Activated gamma-delta T cell treated with Interleukin-2 at 50 U/mL for 16 hours (primary cell): ENCODE measurements around the gene ZNF598.

Experiments used
- DNase-seq: peaks from one replicate; pipeline ENCODE4 v3.0.0-alpha.2; 2020

Gene ZNF598

GRCh38 chr16:2005646-2006045 is 4.0 kb downstream of the ZNF598 start:
- DNase-seq = no peak

GRCh38 chr16:2004795-2005517 is 4.7 kb downstream of the ZNF598 start:
- no peak for DNase-seq

DNA sequence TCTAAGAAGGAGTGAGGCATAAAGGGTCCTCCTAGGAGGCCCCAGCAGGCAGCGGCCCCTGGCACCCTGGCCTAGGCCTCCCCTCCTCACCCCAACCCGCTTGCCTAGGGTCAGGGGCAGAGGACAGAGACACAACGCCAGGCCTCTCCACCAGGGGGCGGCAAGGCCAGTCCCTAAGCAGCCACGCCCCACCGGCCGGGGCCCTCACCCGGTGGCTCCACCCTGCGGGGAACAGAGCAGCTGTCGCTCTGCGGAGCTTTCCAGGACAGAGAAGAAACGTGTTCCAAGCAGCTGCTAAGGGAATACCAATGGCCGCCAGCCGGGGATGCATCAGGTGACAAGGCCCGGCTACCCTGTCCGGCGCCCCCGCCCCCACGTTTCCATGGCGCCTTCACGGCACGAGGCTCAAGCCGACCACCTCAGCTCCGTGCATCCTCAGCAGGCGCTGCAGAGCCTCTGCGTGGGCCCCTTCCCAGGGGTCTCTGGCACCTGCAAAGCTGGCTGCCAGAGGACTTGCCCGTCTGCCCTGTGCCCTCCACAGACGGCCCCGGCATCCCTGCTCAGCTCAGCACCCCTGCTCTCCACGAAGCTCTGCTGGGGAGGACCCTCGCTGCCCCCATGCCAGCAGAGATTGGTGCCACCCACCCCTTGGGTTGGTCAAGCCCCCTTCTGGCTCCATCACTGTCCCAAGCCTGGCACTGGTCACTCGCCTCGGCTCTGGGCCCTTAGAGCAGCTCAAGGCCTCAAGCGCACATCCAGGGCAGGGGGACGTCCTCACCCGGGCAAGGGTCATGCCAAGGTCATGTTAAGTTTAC is 5.6 kb downstream of the ZNF598 start:
- peak; percentile 85 for DNase-seq

DNA sequence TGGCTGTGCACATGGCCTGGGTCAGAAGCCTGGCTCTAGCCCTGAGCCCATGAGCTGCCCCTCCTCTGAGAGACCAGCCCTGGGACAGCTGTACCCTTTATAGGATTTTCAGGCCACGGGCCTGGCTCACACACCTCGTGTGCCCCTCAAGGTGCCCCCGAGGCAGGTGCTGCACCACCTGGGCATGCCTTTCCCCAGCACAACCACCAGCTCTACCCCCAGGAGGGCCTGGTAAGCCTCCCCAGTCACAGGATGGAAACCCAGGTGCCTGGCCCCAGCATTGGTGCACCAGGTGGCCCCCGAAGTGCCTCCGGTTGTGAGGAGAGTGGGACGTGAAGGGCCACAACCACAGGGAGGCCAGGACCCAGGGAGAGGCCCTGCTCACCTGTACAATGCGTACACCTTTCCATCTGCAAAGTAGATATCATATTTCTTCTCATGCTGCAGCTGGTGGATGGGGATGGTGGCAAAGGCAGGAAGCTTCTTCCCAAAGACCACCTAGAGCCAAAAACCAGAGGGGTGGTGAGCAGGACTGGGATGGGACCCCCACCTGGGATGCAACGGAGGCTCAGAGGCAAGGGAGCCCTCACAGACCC is 6.3 kb downstream of the ZNF598 start:
- DNase-seq = no peak

DNA sequence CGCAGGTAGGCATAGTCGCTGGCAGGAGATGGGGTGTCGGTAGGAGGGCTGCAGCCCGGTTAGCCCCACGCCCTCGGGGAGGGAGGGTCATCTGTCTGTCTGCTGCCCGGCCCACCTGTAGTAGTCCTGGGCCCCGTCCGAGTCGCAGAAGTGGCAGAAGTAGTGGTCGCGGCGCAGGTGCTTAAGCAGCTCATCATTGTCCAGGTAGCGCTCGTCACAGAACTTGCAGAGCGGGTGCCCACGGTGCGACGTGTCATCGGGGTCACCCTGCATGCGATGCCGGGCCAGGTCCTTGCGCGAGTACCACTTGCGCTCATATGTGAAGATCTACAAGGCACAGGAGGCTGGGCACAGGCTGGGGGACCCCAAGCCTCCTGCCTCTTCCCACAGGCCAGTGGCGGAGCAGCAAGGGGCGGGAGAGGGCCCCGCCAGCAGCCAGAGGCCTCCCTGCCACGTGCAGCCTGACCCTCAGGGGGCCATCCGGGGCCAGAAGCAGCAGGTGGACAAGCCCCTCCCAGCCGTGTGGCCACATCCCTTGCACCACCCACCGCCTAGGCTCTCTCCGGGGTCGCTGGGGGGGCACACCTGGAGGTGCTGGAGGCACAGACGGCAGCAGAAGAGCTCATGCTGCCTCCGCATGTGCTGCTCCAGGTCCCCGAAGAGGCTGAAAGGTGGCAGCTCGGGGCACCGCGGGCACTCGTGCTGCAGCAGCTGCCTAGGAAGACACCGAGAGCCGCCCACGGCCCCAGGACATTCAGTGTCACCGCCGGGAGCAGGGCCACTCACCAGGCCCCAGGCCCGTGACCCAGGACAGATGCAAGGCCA is 7.0 kb downstream of the ZNF598 start:
- DNase-seq = no peak

GRCh38 chr16:2001456-2002355 is 7.9 kb downstream of the ZNF598 start:
- DNase-seq = no peak

DNA sequence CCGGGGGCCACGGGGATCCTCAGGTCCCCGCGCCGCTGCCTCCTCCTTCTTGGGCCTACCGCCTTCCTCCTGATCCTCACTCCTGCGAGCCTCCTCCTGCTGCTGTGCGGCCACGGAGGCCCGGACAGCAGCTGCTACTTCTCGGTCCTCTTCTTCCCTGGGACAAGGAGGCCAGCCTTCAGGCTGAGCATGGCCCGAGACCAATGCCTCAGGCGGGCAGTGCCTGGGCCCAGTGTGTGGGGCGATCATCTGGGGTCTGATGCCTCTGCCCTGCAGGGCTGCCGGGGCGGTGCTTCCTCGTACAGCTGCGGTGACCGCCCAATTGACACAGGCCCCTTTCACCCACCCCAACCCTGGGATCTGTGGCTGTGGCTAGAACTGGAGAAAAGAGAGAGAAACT is 8.6 kb downstream of the ZNF598 start:
- no peak for DNase-seq

DNA sequence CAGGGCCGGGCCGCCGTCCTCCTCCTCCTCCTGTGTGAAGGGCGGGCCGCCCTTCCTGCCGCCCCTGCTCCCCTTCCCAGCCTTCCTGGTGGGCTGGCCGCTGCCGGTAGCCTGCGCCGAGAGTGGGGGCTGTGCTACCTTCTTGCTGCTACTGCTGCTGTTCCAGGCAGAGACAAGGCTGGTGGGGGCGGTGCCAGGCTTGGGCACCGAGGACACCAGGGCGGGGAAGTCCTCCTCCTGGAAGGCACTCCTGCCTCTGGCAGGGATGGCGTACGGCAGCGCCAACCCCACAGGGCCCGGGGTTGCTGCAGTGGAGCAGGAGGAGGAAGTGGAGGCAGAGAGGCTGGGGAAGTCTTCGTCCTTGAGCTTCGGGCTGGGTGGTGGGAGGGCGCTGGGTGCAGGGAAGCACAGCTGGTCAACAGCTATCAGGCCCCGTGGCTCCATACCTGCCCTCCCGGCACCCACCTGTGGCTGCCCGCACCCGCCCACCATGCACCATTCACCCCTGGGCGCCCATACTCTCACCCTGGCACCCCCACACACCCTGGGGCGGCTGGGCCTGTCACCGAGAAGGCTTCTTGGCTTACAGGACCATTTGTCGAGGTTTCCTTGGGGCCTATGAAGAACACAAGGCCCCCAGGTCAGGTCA is 9.6 kb downstream of the ZNF598 start:
- DNase-seq = no peak

DNA sequence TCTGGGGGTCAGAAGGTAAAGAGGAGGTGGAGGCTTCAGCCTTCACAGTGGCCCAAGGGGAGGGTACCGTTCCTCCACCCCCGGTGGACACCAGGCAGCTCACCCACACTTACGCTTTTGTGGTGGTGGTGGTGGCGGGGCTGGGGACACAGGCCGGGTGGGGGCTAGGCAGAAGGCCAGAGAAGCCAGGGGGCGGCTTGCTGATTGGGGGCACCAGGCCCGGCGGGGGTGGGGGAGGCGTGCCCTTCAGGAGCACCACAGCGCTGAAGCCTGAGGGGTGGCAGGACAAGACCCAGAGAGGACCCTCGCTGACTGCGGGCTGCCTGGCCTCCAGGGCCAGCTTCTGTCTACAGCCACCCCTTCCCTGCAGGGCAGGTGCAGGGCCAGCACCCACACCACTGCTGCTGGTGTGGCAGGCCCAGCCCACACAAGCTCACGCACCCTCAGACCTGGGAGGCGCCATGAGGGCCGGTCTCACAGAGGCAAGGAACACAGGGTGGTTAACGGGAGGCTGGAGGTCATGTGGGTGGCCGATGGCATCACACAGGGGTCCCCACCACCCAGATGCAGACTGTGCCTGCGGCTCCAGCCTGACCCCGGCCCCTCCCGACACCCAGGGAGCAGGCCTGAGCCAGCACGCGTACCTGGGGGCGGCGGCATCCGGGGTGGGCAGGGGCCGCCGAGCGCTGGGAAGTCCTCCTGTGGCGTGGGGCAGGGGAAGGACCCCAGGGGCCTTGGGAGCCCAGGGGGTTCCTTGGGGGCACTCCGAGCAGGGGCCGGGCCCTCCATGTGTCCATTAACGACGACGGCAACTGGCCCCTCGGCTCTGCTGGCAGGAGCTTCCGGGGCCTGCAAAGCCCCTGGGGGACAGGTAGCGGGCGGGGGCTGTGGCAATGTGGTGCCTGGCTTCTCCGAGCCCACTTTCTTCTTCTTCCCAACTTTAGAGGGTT is 10.5 kb downstream of the ZNF598 start:
- no peak for DNase-seq

DNA sequence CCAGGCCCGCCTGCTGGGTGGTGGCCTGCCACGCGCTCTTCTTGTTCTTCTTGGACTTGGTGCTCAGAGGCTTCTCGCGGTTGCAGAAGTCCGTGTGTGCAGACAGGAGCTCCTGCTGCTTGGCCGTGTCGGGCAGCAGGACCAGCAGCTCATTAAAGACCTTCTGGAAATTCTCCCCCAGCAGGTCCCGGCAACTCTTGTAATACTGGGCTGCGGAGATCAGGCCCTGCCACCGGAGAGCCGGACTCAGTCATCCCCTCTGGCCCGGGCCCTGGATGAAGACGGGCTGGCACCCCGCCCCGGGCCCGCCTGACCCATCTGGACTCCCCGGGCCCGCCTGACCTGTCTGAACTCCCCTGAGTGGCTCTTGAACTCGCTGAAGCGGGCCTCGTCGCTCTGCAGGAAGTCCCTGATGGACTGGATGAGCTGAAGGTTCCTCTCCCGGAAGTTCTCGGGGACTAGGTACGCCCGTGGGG is 11.2 kb downstream of the ZNF598 start:
- DNase-seq = no peak

DNA sequence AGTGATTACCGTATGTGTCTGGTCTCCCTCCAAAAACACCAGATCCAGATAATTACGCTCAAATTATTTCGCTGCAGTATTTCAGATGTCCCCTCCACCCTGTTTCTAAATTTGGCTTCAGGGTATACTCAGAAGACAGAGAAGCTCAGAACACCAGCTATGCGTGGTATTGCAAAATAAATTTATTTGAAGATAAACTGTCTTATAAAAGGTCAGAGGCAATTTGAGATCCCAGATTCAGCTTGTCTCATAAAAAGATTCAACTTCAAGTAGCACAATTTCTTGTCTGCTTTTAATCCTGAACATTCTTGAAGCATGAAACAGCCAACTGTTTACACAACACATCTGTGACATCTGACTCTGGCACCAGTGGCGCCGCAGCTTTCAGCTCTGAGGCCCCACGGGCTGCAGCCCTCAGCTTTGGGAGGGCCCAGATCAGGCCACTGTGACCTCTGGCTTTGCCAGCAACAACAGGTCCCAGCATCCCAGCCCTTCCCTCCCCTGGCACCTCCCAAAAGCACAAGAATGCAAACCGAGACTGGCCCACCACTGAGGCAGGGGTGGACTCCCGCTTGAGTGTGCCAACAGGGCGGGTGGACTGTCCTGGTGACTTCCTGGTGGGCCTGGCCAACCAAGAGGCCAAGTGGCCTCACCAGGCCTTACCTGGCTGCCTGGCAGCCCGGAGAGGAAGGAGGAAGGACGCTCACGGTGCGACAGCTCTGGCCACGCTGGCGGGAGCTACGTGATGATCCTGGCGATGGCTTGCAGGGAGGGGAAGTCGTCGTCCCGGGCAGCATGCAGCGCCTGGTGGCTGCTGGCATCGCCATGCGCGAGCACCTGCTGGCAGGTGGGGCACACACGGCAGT is 11.9 kb downstream of the ZNF598 start:
- DNase-seq = no peak

- no peak for DNase-seq
Observed at GRCh38 chr16:1993731-1994131, 15.9 kb downstream of the ZNF598 start.

DNA sequence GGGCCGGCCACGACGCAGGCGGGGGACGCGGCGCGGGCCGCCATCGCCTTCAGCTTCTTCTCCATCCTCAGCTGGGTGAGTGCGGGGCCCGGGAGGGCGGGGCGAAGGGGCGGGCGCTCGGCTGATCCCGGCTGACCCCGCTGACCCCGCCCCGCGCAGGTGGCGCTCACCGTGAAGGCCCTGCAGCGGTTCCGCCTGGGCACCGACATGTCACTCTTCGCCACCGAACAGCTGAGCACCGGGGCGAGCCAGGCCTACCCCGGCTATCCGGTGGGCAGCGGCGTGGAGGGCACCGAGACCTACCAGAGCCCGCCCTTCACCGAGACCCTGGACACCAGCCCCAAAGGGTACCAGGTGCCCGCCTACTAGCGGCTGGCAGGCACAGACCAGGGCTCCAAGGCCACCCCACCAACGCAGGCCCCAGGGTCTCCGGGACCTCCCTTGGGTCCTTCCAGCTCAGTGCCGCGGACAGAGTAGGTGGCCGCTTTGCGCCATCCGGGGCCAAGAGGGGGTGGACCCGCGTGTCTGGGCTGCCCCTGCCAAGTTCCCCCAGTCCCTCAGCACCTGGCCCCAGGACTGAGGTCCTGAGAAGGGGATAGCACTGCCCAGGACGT is 16.8 kb downstream of the ZNF598 start:
- no peak for DNase-seq

- DNase-seq = peak; percentile 97
Observed at GRCh38 chr16:1991948-1992703, 17.5 kb downstream of the ZNF598 start.

GRCh38 chr16:1991588-1991947 is 18.1 kb downstream of the ZNF598 start:
- DNase-seq = no peak

DNA sequence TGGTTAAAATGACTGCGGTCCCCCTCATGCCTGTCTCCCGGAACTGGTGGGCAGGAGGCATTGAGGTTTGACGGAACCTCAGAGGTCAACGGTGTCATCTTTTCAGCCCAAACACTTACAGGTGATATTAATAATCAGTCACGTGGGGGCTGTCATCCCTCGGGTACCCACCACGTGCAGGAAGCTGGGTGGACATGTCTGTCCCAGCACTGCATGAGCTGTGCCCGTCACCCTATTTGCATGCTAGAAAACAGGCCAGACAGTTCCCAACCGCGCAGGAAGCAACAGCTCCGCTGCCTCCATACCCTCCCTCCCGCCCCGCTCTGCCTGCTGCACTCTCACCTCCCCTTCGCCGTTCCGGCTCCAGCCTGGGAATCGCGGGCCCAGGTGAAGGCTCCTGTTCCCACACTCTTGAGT is 18.5 kb downstream of the ZNF598 start:
- peak; percentile 44 for DNase-seq

GRCh38 chr16:1990351-1991134 is 19.1 kb downstream of the ZNF598 start:
- DNase-seq = no peak
